NCI-H82 (cell line): ENCODE results near the gene GYS2.
"Not testable (repeated sequence)": the region's sequence is repeated elsewhere in the genome, so short reads cannot be mapped to it uniquely, and the experiment has no call there.

Source experiments
- DNase-seq: peaks from one replicate; lab custom pipeline; 2025; lab: John Stamatoyannopoulos, UW

The GYS2 gene

GRCh38 chr12:21602774-21603173 is 1.9 kb downstream of the GYS2 start:
- DNase-seq, result no peak

GRCh38 chr12:21600196-21600595 is 4.5 kb downstream of the GYS2 start:
- no peak for DNase-seq

GRCh38 chr12:21599143-21599999 is 5.3 kb downstream of the GYS2 start:
- no peak for DNase-seq

DNA sequence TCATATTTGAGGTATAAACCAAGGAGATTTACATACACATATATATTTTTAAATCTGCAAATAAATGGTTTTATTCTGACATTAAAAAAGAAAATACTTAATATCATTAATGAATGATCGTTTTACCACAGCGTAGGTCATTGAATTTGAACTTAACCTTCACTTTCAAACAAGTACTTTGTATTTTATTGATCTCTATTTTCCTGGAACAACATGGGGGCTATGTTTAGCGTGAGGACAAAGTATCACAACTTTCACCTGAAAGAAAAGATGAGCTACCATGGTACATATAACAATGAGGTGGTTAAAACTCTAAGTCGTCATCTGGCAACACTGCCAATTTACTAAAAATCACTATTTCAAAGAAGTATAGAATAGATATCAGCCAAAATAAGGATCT is 6.0 kb downstream of the GYS2 start:
- no peak for DNase-seq

- DNase-seq, result not testable (repeated sequence)
Observed at GRCh38 chr12:21595356-21595755, 9.3 kb downstream of the GYS2 start.

DNA sequence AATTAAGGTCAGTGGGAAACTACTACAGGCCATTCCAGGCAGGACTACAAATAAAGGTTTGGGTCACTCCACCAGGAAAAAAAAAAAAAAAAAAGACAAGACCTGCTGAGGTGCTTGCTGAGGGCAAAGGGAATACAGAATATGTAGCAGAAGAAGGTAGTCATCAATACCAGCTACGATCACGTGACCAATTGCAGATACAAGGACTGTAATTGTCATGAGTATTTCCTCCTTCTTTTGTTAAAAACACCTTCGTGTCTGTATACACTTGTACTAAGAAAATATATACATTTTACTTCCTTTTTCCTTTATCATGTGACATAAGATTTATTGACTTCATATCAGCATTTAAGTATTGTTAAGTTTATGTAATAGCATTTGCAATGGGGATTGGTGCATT is 19.2 kb downstream of the GYS2 start:
- no peak for DNase-seq

- not testable (repeated sequence) for DNase-seq
Observed at GRCh38 chr12:21584403-21585182, 20.1 kb downstream of the GYS2 start.

GRCh38 chr12:21583587-21583986 is 21.1 kb downstream of the GYS2 start:
- DNase-seq, result no peak

DNA sequence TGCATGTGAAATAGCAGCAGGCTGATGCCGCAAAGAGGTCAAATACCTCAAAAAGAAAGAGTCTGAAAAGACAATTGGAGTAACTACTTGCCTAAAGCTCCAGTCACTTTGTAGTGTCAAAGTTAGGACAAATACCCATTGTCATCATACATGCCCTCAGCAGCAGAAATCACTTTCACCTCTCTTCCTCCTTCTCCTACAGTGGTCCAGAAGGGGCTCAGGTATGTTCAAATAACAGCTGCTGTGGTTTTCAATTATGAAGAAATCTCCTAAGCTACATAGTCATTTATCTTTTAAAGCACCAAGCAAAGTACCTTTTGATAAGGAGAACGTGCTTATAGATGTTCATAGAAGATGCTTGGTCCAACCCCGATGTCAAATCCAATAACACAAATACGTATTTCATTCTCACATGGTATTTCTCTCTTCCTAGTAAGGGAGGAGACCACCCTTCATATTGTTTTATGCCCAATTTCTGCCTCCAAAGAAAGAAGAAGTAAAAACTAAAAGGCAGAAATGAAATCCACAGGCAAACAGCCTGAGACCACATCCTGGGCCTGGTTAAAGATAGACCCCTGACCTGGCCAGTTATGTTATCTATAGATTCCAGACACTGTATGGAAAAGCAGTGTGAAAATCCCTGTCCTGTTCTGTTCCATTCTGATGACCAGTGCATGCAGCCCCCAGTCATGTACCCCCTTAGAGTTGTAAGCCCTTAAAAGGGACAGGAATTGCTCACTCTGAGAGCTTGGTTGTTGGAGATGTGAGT is 23.7 kb downstream of the GYS2 start:
- DNase-seq, result no peak

- DNase-seq, result no peak
Observed at GRCh38 chr12:21577516-21577915, 27.1 kb downstream of the GYS2 start.

DNA sequence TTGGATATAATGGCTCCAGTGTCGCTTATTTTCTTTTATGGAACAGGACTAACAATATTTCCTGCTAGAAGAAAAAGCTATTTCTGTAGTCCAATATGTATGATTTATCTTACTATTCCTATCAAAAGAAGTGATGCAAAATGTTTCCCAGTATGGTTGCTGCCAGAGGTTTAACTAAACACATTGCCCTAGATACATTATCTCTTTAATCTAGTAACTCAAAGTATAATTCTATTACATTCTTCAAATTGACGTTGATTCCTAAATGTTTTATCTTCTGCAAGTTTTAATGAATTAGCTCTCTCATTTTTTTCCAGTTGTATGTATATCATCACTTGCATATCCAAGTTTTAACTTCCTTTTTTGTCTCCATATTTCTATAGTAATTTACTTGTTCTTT is 28.2 kb downstream of the GYS2 start:
- no peak for DNase-seq

DNA sequence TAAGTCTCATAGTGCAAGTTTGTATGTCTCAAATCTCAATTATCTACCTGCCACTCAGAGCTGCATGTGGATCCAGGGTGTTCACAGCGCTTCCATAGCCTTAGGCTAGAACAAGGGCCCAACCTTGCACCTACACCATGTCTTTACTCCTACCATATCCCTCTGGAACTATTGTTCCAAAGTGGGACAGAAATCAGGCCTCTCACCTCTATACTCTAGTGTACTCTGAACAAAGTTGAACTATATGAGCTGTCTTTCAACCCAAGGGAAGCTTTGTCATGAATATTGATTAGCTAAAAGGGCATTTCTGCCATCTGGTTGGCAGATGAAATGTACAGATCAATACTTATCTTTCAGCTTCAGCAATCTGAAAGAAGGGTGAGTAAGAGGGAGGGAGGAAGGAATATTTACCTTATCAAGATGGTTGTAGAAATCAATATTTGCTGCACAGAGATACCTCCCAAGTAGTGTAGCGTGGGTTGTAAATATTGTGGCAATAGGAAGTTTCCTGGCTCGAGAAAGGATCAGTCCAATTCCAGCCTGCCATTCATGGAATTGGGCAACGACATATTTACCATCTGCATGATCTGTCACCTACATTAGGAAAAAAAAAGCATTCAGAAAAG is 30.8 kb downstream of the GYS2 start:
- DNase-seq, result no peak

DNA sequence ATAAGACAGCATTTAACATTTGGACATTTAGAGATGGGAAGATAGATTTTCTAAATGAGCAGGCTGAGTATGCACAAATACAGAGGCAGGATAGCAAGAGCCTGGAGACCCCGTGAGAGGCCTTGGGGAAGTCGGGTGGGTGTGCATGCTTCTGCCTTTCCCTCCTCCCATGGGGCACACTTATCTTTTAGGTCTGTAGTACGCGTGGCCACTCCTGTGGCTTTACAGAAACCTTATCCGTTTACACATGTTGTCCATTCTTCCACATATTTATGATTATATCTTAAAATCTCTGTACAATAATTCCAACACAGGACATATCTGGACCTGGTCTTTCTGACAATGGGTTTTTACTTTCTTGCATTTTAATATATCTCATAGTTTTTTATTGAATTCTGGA is 33.6 kb downstream of the GYS2 start:
- DNase-seq, result no peak

DNA sequence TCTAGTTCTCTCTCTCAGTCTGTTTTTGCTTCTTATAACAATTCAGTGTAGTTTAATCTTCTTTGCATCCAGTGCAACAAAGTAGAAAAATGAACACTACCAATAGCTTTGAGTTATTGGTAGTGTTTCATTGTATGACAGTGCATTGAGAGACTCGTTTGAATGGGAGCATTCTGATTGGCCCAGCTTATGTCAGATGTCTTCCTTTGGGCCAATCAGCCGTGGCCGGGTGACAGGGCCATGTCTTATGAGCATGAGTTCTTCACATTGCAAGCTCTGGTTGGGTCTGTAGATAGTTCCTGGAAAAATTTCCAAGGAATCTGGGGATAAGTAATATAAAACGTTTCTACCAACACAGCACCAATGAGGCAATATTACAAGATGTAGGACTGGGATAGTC is 36.5 kb downstream of the GYS2 start:
- DNase-seq, result no peak

GRCh38 chr12:21566907-21567394 is 37.7 kb downstream of the GYS2 start:
- DNase-seq, result no peak

DNA sequence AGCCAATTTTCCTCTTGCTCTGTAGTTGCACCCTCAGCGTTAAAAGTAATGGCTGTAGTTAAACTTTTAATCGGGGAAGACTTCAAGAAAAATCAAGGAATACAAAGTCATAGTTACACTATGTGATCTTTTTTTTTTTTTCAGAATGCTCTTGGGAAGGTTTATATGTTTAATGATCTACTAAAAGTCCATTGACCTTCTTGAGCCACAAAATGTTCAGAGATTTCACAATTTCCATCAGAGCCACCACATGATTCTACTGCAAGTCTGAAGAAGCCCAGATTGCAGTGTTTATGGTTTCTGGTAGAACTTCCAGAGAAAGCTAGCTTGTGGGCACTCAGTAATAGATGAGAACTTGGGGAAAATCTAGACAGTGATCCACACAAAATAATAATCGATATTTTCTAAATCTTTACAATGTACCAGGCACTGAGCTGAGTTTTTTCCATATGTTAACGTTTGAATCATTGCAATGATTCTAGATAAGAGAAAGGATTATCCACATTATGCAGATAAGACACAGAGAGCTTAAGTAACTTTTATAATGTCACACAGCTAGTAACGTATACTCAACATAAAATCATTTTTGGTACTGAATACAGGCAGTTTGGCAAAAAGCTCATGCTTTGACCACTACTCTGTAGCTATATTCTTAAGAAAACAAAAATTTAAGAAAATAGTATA is 38.3 kb downstream of the GYS2 start:
- no peak for DNase-seq

DNA sequence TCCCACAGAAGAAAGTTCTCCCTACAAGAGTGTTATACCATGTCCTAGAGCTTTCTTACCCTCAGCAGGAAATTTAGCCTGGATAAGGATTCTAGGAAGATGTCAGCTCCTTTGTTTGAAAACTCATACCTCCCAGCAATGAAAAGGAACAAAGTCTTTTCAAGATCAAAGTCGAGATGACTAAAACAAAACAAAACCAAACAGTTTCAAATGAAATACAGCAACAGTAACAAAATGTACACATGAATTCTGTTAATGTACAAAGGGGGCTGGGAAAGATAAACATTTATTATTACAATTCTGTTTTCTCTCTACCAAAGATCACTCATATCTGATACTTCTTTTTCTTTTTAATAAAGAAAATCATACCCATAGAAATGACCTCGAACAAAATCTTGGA is 41.8 kb downstream of the GYS2 start:
- DNase-seq, result no peak

GRCh38 chr12:21561158-21561557 is 43.5 kb downstream of the GYS2 start:
- DNase-seq, result no peak

- no peak for DNase-seq
Observed at GRCh38 chr12:21559855-21560569, 44.6 kb downstream of the GYS2 start.

DNA sequence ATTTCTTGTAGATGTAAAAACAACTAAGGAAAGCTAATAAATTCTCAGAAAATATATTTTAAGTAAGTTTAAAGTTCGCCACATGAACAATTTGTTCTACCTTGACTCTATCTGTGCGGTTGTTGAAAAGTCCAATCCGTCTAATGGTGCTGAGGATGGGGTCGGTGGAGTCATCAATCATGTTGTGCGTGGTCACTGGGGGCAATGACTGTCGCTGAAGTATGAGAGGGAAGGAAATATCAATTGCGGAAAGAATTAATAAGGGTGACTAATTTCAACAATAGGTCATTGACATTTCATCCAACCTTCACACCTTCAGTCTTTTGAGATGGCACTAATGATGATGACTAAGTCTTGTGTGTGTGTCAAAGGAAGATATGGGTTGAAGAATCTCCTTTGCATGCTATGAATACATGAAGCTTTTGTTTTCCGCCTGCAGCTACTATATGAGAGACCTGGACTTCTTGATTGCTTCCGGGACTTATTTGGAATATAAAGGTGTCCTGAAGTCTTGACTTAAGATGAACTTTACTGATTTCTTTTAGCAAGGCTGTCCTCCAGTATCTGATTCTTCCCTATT is 46.5 kb downstream of the GYS2 start:
- DNase-seq, result no peak
